ENCODE measurements around the gene OR2V2.
"Not testable (repeated sequence)": the region's sequence is repeated elsewhere in the genome, so short reads cannot be mapped to it uniquely, and the experiment has no call there.

DNA sequence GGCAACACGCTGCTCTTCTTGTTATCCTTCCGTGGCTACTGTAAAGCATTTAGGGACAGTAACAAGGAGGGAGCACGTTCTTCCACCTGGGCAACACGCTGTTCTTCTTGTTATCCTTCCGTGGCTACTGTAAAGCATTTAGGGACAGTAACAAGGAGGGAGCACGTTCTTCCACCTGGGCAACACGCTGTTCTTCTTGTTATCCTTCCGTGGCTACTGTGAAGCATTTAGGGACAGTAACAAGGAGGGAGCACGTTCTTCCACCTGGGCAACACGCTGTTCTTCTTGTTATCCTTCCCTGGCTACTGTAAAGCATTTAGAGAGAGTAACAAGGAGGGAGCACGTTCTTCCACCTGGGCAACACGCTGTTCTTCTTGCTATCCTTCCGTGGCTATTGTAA lies 33.8 kb upstream of the OR2V2 start:
- TF ChIP-seq CTCF, POLR2A (IDR thresholded peaks at IDR 0.05): not testable (repeated sequence)

Data from right lobe of liver (tissue), 4 donors.